Measurements from ENCODE around the gene GLIS1. TPM values are rescaled to one million over a fixed set of nuclear protein-coding genes. Genes with fewer than 3 reads are reported as not detected.

The GLIS1 gene
- total and polyA plus RNA-seq, 2 donors (not counting 3 experiments of a cell fraction or from before 2014, with no cell fraction given) = not detected

DNA sequence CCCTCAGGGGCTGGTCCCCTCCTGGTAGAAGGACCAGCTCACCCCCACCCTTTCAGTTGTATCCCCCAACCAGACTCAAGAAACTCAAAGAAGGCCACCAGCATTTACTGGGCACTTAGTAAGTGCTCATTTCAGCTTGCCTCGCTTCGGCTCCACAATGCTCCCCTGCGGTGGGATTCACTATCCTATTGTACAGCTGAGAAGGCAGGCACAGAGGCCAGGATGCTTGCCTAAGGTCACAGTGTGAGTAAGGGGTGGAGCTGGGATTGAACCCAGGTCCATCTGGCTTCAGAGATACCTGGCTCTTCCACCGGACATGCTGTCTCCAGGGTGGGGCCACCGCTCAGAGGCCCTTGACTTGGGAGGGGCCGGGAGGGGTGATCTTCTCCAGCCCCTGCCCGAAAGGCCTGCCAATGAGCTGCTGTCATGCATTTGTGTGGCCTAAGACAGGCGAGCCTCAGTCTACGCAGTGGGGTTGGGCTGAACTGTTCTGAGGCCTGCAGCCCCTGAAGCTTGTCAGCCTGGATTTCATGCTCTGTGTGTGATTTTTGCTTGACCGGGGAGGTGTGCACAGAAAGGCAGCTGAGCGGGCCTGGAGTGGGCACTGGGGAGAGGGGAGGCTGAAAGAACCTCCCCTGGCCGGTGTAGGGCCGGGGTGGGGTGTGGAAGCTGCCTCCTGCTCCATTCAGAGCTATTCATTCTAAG is 231.7 kb downstream of the GLIS1 start:
- CTCF ChIA-PET = no interaction called here

More for the DNA sequence above, 231.7 kb downstream of the GLIS1 start:
- Histone ChIP-seq H3K4me1 (ENCODE audit: control insufficient read depth, extremely low read depth, insufficient read depth, low read length) (no peaks in the 10 kb centered on the region), H3K27me3 (ENCODE audit: control insufficient read depth in 2 of 2, insufficient read depth in 2 of 2, low read length in 2 of 2) (no peaks in the 10 kb centered on the region), H4K20me1 (replicated peaks; ENCODE audit: control insufficient read depth, extremely low read depth, insufficient read depth, low read length) (no peaks in the 10 kb centered on the region), H3K9ac (replicated peaks; ENCODE audit: extremely low read depth, insufficient read depth, low read length) (no peak overlapping the region), H2AFZ (ENCODE audit: low read depth, low read length) (no peak overlapping the region), H3K4me2 (ENCODE audit: insufficient read depth, low read length) (no peak overlapping the region), H3K79me2 (ENCODE audit: control insufficient read depth, insufficient read depth, low read length) (no peaks in the 10 kb centered on the region), H3K36me3 (ENCODE audit: control insufficient read depth in 2 of 2, extremely low read depth in 1 of 2, insufficient read depth in 2 of 2, low read length in 2 of 2) (no peaks in the 10 kb centered on the region), H3K9me3 (replicated peaks; ENCODE audit: control insufficient read depth, insufficient read depth, low read length) (no peaks in the 10 kb centered on the region), H3K9me1 (replicated peaks; ENCODE audit: control insufficient read depth, extremely low read depth, insufficient read depth, low read length) (no peaks in the 10 kb centered on the region), H3K27ac (ENCODE audit: insufficient read depth, low read depth, low read length) (no peak overlapping the region), H3K4me3 (replicated peaks in 1 of 3; ENCODE audit: insufficient read depth in 1 of 3, low read depth in 1 of 3, low read length in 3 of 3) (no peak overlapping the region)
- TF ChIP-seq GATA2 (IDR thresholded peaks at IDR 0.05; ENCODE audit: insufficient read depth, insufficient read length, low read depth, low read length) (no peak), EZH2 (IDR thresholded peaks at IDR 0.05; ENCODE audit: borderline replicate concordance, low read depth, low read length, severe bottlenecking) (no peak), POLR2A (IDR thresholded peaks at IDR 0.05; ENCODE audit: low read depth, low read length) (no peak), FOS (IDR thresholded peaks at IDR 0.05; ENCODE audit: borderline replicate concordance, insufficient read depth, low read length) (no peak), POLR2AphosphoS5 (IDR thresholded peaks at IDR 0.05; ENCODE audit: insufficient read depth, low read depth, low read length) (no peak), MYC (IDR thresholded peaks at IDR 0.05; ENCODE audit: low read depth, low read length) (no peak), JUN (IDR thresholded peaks at IDR 0.05; ENCODE audit: borderline replicate concordance, insufficient read depth, insufficient read length, low read depth) (no peak)
- TF ChIP-seq, protein P1, sequence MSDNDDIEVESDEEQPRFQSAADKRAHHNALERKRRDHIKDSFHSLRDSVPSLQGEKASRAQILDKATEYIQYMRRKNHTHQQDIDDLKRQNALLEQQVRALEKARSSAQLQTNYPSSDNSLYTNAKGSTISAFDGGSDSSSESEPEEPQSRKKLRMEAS (IDR thresholded peaks at IDR 0.05; ENCODE audit: insufficient read depth, insufficient read length) = no peak
- TF ChIP-seq, protein P2, sequence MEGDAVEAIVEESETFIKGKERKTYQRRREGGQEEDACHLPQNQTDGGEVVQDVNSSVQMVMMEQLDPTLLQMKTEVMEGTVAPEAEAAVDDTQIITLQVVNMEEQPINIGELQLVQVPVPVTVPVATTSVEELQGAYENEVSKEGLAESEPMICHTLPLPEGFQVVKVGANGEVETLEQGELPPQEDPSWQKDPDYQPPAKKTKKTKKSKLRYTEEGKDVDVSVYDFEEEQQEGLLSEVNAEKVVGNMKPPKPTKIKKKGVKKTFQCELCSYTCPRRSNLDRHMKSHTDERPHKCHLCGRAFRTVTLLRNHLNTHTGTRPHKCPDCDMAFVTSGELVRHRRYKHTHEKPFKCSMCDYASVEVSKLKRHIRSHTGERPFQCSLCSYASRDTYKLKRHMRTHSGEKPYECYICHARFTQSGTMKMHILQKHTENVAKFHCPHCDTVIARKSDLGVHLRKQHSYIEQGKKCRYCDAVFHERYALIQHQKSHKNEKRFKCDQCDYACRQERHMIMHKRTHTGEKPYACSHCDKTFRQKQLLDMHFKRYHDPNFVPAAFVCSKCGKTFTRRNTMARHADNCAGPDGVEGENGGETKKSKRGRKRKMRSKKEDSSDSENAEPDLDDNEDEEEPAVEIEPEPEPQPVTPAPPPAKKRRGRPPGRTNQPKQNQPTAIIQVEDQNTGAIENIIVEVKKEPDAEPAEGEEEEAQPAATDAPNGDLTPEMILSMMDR (IDR thresholded peaks at IDR 0.05; ENCODE audit: extremely low read depth in 1 of 2, insufficient read depth in 1 of 2, low read depth in 1 of 2, low read length in 2 of 2) = no peak
- dilution Hi-C loops (cut with MboI; ENCODE audit: extremely low pct_ligation_motif_present, low sequenced_read_pairs) = no loop called here
- intact Hi-C loops (cut with micrococcal nuclease) = no loop called here
- no peak for FAIRE-seq
- no peak for DNase-seq (ENCODE audit: low read depth, low spot score)
- POLR2A ChIA-PET = no interaction called here
- BruUV-seq (replicated peaks) = no TSS peak
